PC-3 (cell line): ENCODE results near the gene MYH7. TPM values are rescaled to one million over a fixed set of nuclear protein-coding genes. Genes with fewer than 3 reads are reported as not detected.

Experiments used
- ATAC-seq: fragments of 200-7000 bp; cut with Tn5 transposase; 2 replicates; pipeline ENCODE4 v1.9.1; 2020; ENCODE audit warnings: mild to moderate bottlenecking, moderate library complexity
- BruUV-seq: library from RNA; stranded (reverse); fragments of 400-500 nt; replicated peaks from 2 replicates; lab custom pipeline; 2021; lab: Mats Ljungman, UMichigan
- CTCF ChIA-PET: fragments of 300-600 bp; sonication (Branson Sonifier 250); formaldehyde crosslinking; loops from one replicate; lab custom pipeline; 2022; ENCODE audit warnings: antibody characterized with exemption; lab: Charles Lee
- POLR2A ChIA-PET: fragments of 300-600 bp; sonication (Branson Sonifier 250); formaldehyde crosslinking; loops from one replicate; lab custom pipeline; 2022; ENCODE audit warnings: antibody characterized with exemption; ENCODE audit not compliant: unreplicated experiment; lab: Charles Lee
- DNase-seq: peaks from one replicate; pipeline ENCODE4 v3.0.0-alpha.2; 2015
- H2AFZ ChIP-seq: fragments of 300-600 bp; sonication (generic); 2 replicates; pipeline ENCODE4 v1.6.0; 2016; ENCODE audit warnings: antibody characterized with exemption, low read length
- H3F3A ChIP-seq: fragments of 300-600 bp; sonication (generic); one replicate; pipeline ENCODE4 v1.6.0; 2017; ENCODE audit warnings: antibody characterized with exemption, low read length, control low read depth, mild to moderate bottlenecking; ENCODE audit not compliant: unreplicated experiment
- H3K27ac ChIP-seq: fragments of 300-600 bp; sonication (generic); 2 replicates; pipeline ENCODE4 v1.5.1; 2016; ENCODE audit warnings: mild to moderate bottlenecking, low read length
- H3K27me3 ChIP-seq: fragments of 300-600 bp; sonication (generic); 2 replicates; pipeline ENCODE4 v1.6.1; 2016; ENCODE audit warnings: low read length, mixed read lengths
- H3K36me3 ChIP-seq: fragments of 300-600 bp; sonication (generic); 2 replicates; pipeline ENCODE4 v1.6.1; 2016; ENCODE audit warnings: low read depth, mixed run types, low read length, mixed read lengths
- H3K4me1 ChIP-seq: fragments of 300-600 bp; sonication (generic); 2 replicates; pipeline ENCODE4 v1.5.1; 2016; ENCODE audit warnings: low read length; ENCODE audit not compliant: insufficient read depth
- H3K4me2 ChIP-seq: fragments of 300-600 bp; sonication (generic); 2 replicates; pipeline ENCODE4 v1.6.0; 2016; ENCODE audit warnings: low read length
- H3K4me3 ChIP-seq: fragments of 300-600 bp; sonication (generic); 2 replicates; pipeline ENCODE4 v1.5.1; 2016; ENCODE audit warnings: mild to moderate bottlenecking, low read length, mixed read lengths
- H3K79me2 ChIP-seq: fragments of 300-600 bp; sonication (generic); 2 replicates; pipeline ENCODE4 v1.6.1; 2017; ENCODE audit warnings: low read length, mixed read lengths
- H3K9ac ChIP-seq: fragments of 300-600 bp; sonication (generic); 2 replicates; pipeline ENCODE4 v1.6.0; 2016; ENCODE audit warnings: mild to moderate bottlenecking, low read length
- H3K9me2 ChIP-seq: fragments of 300-600 bp; sonication (generic); replicated peaks from 2 replicates; pipeline ENCODE4 v1.6.1; 2016; ENCODE audit warnings: mixed run types, low read length, mixed read lengths
- H3K9me3 ChIP-seq: fragments of 300-600 bp; sonication (generic); 2 replicates; pipeline ENCODE4 v1.6.1; 2016; ENCODE audit warnings: low read length, mixed read lengths
- H4K20me1 ChIP-seq: fragments of 300-600 bp; sonication (generic); 2 replicates; pipeline ENCODE4 v1.6.1; 2016; ENCODE audit warnings: low read length, mixed read lengths
- CTCF ChIP-seq: fragments of 300-600 bp; sonication (generic); conservative IDR thresholded peaks from 2 replicates; pipeline ENCODE4 v1.5.1; 2017; ENCODE audit warnings: antibody characterized with exemption, low read depth, mild to moderate bottlenecking, low read length
- EZH2 ChIP-seq: fragments of 300-600 bp; sonication (generic); IDR thresholded peaks from one replicate; pipeline ENCODE4 v1.6.1; 2017; ENCODE audit warnings: antibody characterized with exemption, mild to moderate bottlenecking, low read length; ENCODE audit not compliant: unreplicated experiment
- EZH2phosphoT487 ChIP-seq: fragments of 300-600 bp; sonication (generic); IDR thresholded peaks from 2 replicates; pipeline ENCODE4 v1.6.1; 2018; ENCODE audit warnings: mild to moderate bottlenecking, antibody characterized with exemption, low read length, borderline replicate concordance
- intact Hi-C: fragments of 100-400 bp; cut with micrococcal nuclease; formaldehyde crosslinking; loops from 2 replicates; pipeline ENCODE4 v1.9.0; 2023
- total RNA-seq: library from RNA; depleted of rRNA; stranded (reverse); fragments of >200 nt; gene quantifications from 2 replicates; pipeline ENCODE4 v1.2.3, GENCODE V29; 2014

Gene MYH7
- total RNA-seq, 1 experiment from 2014 or later: not detected

- no peaks in the 10 kb centered on the region for H3K79me2 ChIP-seq
- intact Hi-C loops: no loop called here
- H3F3A ChIP-seq: no peaks in the 10 kb centered on the region
- ATAC-seq: no peak
- CTCF ChIA-PET: no interaction called here
- H3K9ac ChIP-seq: no peak overlapping the region
- H3K27ac ChIP-seq: no peak overlapping the region
- BruUV-seq: no TSS peak
- H3K4me1 ChIP-seq: no peaks in the 10 kb centered on the region
- DNase-seq: no peak
- TF ChIP-seq CTCF (no peak), EZH2 (no peak), EZH2phosphoT487 (no peak)
- no peak overlapping the region for H3K4me3 ChIP-seq
- H2AFZ ChIP-seq: no peak overlapping the region
- no peaks in the 10 kb centered on the region for H3K9me3 ChIP-seq
- H3K9me2 ChIP-seq: no peaks in the 10 kb centered on the region
- H3K27me3 ChIP-seq: peaks cover 70% of the 10 kb centered on the region
- no peaks in the 10 kb centered on the region for H3K36me3 ChIP-seq
- POLR2A ChIA-PET: no interaction called here
- no peak overlapping the region for H3K4me2 ChIP-seq
- no peaks in the 10 kb centered on the region for H4K20me1 ChIP-seq
Measured at GRCh38 chr14:23432102-23432925, 3.1 kb downstream of the MYH7 start.

- H3K9ac ChIP-seq: no peak overlapping the region
- no peaks in the 10 kb centered on the region for H4K20me1 ChIP-seq
- DNase-seq: no peak
- H3K4me3 ChIP-seq: no peak overlapping the region
- ChIA-PET CTCF (no interaction called here), POLR2A (no interaction called here)
- H3K27me3 ChIP-seq: peaks cover 62% of the 10 kb centered on the region
- no peak overlapping the region for H3K4me2 ChIP-seq
- no peaks in the 10 kb centered on the region for H3K4me1 ChIP-seq
- BruUV-seq: no TSS peak
- no peak overlapping the region for H2AFZ ChIP-seq
- H3K9me3 ChIP-seq: no peaks in the 10 kb centered on the region
- no peaks in the 10 kb centered on the region for H3K79me2 ChIP-seq
- no peak overlapping the region for H3K27ac ChIP-seq
- TF ChIP-seq EZH2phosphoT487: no peak
- H3K9me2 ChIP-seq: no peaks in the 10 kb centered on the region
- no peak for ATAC-seq
- H3K36me3 ChIP-seq: no peaks in the 10 kb centered on the region
- intact Hi-C loops: no loop called here
- H3F3A ChIP-seq: no peaks in the 10 kb centered on the region
Measured at GRCh38 chr14:23431486-23431885, 4.0 kb downstream of the MYH7 start.

- H3K4me2 ChIP-seq: no peak overlapping the region
- ChIA-PET POLR2A (no interaction called here), CTCF (no interaction called here)
- TF ChIP-seq EZH2 (no peak), EZH2phosphoT487 (no peak), CTCF (no peak)
- ATAC-seq: no peak
- no peaks in the 10 kb centered on the region for H3K4me1 ChIP-seq
- BruUV-seq: no TSS peak
- DNase-seq: no peak
- no peaks in the 10 kb centered on the region for H3K9me2 ChIP-seq
- no peaks in the 10 kb centered on the region for H3K36me3 ChIP-seq
- H3K9me3 ChIP-seq: no peaks in the 10 kb centered on the region
- intact Hi-C loops: no loop called here
- no peak overlapping the region for H2AFZ ChIP-seq
- no peak overlapping the region for H3K4me3 ChIP-seq
- H3F3A ChIP-seq: no peaks in the 10 kb centered on the region
- peaks cover 54% of the 10 kb centered on the region for H3K27me3 ChIP-seq
- no peak overlapping the region for H3K27ac ChIP-seq
- no peak overlapping the region for H3K9ac ChIP-seq
- no peaks in the 10 kb centered on the region for H4K20me1 ChIP-seq
- no peaks in the 10 kb centered on the region for H3K79me2 ChIP-seq
Measured at GRCh38 chr14:23430723-23431085, 4.8 kb downstream of the MYH7 start.
